Uterus (tissue), 4 donors: ENCODE data around the gene YIF1B. TPM values are rescaled to one million over a fixed set of nuclear protein-coding genes. Genes with fewer than 3 reads are reported as not detected.

Experiments used
- DNase-seq, 2 donors: peaks; one replicate each; pipeline ENCODE4 v3.0.0-alpha.2; 2019 to 2020
- H3K27ac ChIP-seq, 2 donors: fragments of 200-600 bp; sonication (generic); 1 replicate in 1 of 2; 2 replicates in 1 of 2; pipeline ENCODE4 v1.5.1; 2016 to 2018
- H3K27me3 ChIP-seq, 2 donors: fragments of 200-600 bp; sonication (generic); one replicate each; pipeline ENCODE4 v1.5.1; 2018 to 2019; ENCODE audit warnings: control low read depth in 1 of 2
- H3K36me3 ChIP-seq, 2 donors: fragments of 200-600 bp; sonication (generic); one replicate each; pipeline ENCODE4 v1.5.1; 2019; ENCODE audit warnings: control low read depth in 1 of 2
- H3K4me1 ChIP-seq, 2 donors: fragments of 200-600 bp; sonication (generic); one replicate each; pipeline ENCODE4 v1.5.1; 2018 to 2019; ENCODE audit warnings: control low read depth in 1 of 2
- H3K4me3 ChIP-seq, 2 donors: fragments of 200-600 bp; sonication (generic); 1 replicate in 1 of 2; 2 replicates in 1 of 2; pipeline ENCODE4 v1.5.1; 2018 to 2019; ENCODE audit warnings: mild to moderate bottlenecking in 1 of 2
- H3K9me3 ChIP-seq, 2 donors: fragments of 200-600 bp; sonication (generic); one replicate each; pipeline ENCODE4 v1.5.1; 2019; ENCODE audit warnings: control low read depth in 1 of 2
- CTCF ChIP-seq, 4 experiments: fragments of 200-600 bp in 2 of 4; fragments of 450-650 bp in 2 of 4; sonication (generic) in 2 of 4; IDR thresholded peaks; one replicate each; pipeline ENCODE4 v1.5.1; 2016 to 2019; ENCODE audit warnings: antibody characterized with exemption in 4 of 4, mild to moderate bottlenecking in 2 of 4, moderate library complexity in 1 of 4
- POLR2A ChIP-seq, 2 donors: fragments of 450-650 bp; IDR thresholded peaks; one replicate each; pipeline ENCODE4 v1.6.1; 2016; ENCODE audit warnings: antibody characterized with exemption in 2 of 2, mild to moderate bottlenecking in 1 of 2, moderate library complexity in 1 of 2
- intact Hi-C: fragments of 100-400 bp; cut with DNase I; formaldehyde crosslinking; loops from one replicate; pipeline ENCODE4 v1.15.1; 2023; ENCODE audit warnings: low total_unique reads
- total RNA-seq, 4 donors: library from RNA; depleted of rRNA in 3 of 4; stranded (reverse); fragments of >200 nt in 3 of 4; gene quantifications; one replicate each; pipeline versions ENCODE4 v1.1.0 to v1.2.4, GENCODE V29; 2014 to 2023
- donor health status: DM: yes; HTN: yes; CAD: no.

YIF1B gene
- total RNA-seq, 4 donors from 2014 or later: 6.4 to 31.7 (median 21.5) TPM

DNA sequence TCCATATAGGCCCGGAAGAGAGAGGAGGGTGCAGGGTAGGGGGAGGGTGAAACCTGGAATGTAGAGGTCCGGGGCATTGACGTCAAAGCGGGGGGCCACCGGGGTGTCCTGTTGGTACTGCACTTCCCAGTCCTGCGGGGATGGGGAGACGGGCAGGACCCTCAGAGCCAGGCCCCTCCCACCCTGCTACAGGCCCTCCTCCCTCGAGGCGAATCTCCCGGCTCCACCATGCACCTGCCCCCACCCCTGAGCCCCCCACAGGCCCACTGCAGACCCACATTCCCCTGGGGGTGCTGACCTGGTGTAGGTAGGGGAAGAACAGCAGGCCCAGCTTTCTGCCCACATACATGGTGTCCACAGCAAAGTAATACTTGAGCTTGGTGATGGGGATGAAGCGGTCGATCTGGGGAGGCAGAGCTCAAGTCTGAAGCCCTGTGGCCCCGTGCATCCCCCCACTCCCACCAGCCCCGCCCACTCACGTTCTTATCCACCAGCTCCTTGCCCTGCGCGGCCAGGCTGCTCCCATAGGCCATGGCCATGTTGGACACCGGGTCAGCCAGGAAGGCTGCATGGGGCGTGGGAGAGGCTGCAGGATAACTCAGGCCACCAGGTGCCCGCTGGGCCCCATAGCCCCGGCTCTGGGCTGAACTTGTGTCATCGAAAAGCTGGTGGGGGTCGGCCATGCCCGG is 6.7 kb downstream of the YIF1B start:
- H3K4me1 ChIP-seq: no peaks in the 10 kb centered on the region

GRCh38 chr19:38308006-38308766 is 7.6 kb downstream of the YIF1B start:
- DNase-seq: no peak
- intact Hi-C loops: no loop called here
- Histone ChIP-seq H3K4me1 (no peaks in the 10 kb centered on the region), H3K9me3 (no peaks in the 10 kb centered on the region), H3K4me3 (no peak overlapping the region), H3K27ac (no peak overlapping the region), H3K27me3 (no peaks in the 10 kb centered on the region), H3K36me3 (no peaks in the 10 kb centered on the region)
- TF ChIP-seq CTCF (IDR thresholded peaks at IDR 0.05): no peak
- no peak for TF ChIP-seq POLR2A (IDR thresholded peaks at IDR 0.05)

More for the DNA sequence above, 6.7 kb downstream of the YIF1B start:
- DNase-seq: no peak
- Histone ChIP-seq H3K36me3 (no peaks in the 10 kb centered on the region), H3K4me3 (no peak overlapping the region), H3K27ac (no peak overlapping the region), H3K9me3 (no peaks in the 10 kb centered on the region), H3K27me3 (no peaks in the 10 kb centered on the region)
- intact Hi-C loops: no loop called here
- no peak for TF ChIP-seq POLR2A (IDR thresholded peaks at IDR 0.05)
- TF ChIP-seq CTCF (IDR thresholded peaks at IDR 0.05): no peak

DNA sequence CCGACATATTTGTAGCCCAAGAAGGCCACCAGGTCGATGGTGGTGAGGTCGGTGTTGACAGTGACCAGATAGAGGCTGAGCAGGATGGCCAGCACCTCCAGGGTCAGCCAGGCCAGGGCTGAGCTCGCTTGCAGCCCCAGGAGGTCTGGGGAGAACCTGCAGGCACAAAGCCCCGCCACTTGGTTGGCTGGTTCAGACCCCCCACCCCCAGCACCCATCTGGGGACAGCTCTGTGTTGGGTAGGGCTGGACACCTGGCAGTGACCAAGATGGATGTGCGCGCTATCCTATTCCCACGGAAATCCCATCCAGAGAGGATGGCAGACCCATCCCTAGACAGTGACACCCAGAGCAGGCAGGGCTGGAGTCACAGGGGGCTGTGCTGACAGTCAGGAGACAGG is 8.2 kb downstream of the YIF1B start:
- no peaks in the 10 kb centered on the region for H3K9me3 ChIP-seq
- TF ChIP-seq CTCF (IDR thresholded peaks at IDR 0.05): no peak
- no peak for TF ChIP-seq POLR2A (IDR thresholded peaks at IDR 0.05)
- DNase-seq: no peak
- H3K4me3 ChIP-seq: no peak overlapping the region
- no peaks in the 10 kb centered on the region for H3K4me1 ChIP-seq
- intact Hi-C loops: no loop called here
- no peak overlapping the region for H3K27ac ChIP-seq
- H3K27me3 ChIP-seq: no peaks in the 10 kb centered on the region
- H3K36me3 ChIP-seq: no peaks in the 10 kb centered on the region

GRCh38 chr19:38307076-38307475 is 8.7 kb downstream of the YIF1B start:
- no peaks in the 10 kb centered on the region for H3K27me3 ChIP-seq
- no peaks in the 10 kb centered on the region for H3K36me3 ChIP-seq
- TF ChIP-seq POLR2A (IDR thresholded peaks at IDR 0.05): no peak
- TF ChIP-seq CTCF (IDR thresholded peaks at IDR 0.05): no peak
- intact Hi-C loops: no loop called here
- DNase-seq: no peak
- no peaks in the 10 kb centered on the region for H3K4me1 ChIP-seq
- no peak overlapping the region for H3K27ac ChIP-seq
- H3K9me3 ChIP-seq: no peaks in the 10 kb centered on the region
- H3K4me3 ChIP-seq: no peak overlapping the region

- intact Hi-C loops: no loop called here
- TF ChIP-seq POLR2A (IDR thresholded peaks at IDR 0.05) (no peak), CTCF (IDR thresholded peaks at IDR 0.05) (no peak)
- Histone ChIP-seq H3K4me3 (no peak overlapping the region), H3K27ac (no peak overlapping the region), H3K36me3 (no peaks in the 10 kb centered on the region), H3K27me3 (no peaks in the 10 kb centered on the region), H3K4me1 (no peaks in the 10 kb centered on the region), H3K9me3 (no peaks in the 10 kb centered on the region)
- DNase-seq: no peak
Observed at GRCh38 chr19:38306236-38306635, 9.5 kb downstream of the YIF1B start.
